K562 (cell line): ENCODE measurements around the gene ELF1. TPM values are rescaled to one million over a fixed set of nuclear protein-coding genes. Genes with fewer than 3 reads are reported as not detected.

Experiments used
- ATAC-seq: fragments of 200-7000 bp; cut with Tn5 transposase; 3 replicates; pipeline ENCODE4 v1.9.1; 2020; ENCODE audit warnings: moderate library complexity
- BruUV-seq: library from RNA; stranded (reverse); fragments of 400-500 nt; replicated peaks from 2 replicates; lab custom pipeline; 2021; lab: Mats Ljungman, UMichigan
- CTCF ChIA-PET: fragments of 300-600 bp; formaldehyde crosslinking; extraction: SDS; loops from one replicate; lab custom pipeline; 2021; ENCODE audit warnings: low intra/inter-chr PET ratio; lab: Yijun Ruan, JAX
- POLR2A ChIA-PET: fragments of 300-600, 350-650 bp; sonication (Branson Sonifier 250); formaldehyde crosslinking; extraction: SDS; loops from one replicate; lab custom pipeline; 2021; ENCODE audit warnings: antibody characterized with exemption, inconsistent platforms; lab: Yijun Ruan, JAX
- DNase-seq, 4 experiments: peaks; one replicate each; pipeline versions ENCODE4 v3.0.0 to v3.0.0-alpha.2; 2011 to 2018; ENCODE audit warnings: low spot score in 3 of 4, mixed read lengths in 3 of 4; ENCODE audit errors: extremely low read depth in 1 of 4
- FAIRE-seq: peaks from 2 replicates; lab custom pipeline; 2011; peaks lifted over from hg19 to GRCh38; lab: Jason Lieb, UNC
- H2AFZ ChIP-seq: 2 replicates; pipeline ENCODE4 v1.6.0; 2011; ENCODE audit warnings: low read depth, low read length, control low read depth, inconsistent platforms
- H3K27ac ChIP-seq: fragments of 200-600 bp; 3 replicates; pipeline ENCODE4 v1.8.0; 2011; ENCODE audit warnings: low read depth, mild to moderate bottlenecking, control low read depth, inconsistent platforms, low read length, moderate library complexity, mixed read lengths; ENCODE audit errors: extremely low read depth
- H3K27me3 ChIP-seq, 2 experiments: fragments of 300-600 bp in 1 of 2; 2 replicates in 1 of 2; 3 replicates in 1 of 2; pipeline versions ENCODE4 v1.6.0 to v1.8.0; 2011; ENCODE audit warnings: inconsistent platforms in 2 of 2, low read length in 2 of 2, mild to moderate bottlenecking in 1 of 2, mixed read lengths in 1 of 2, moderate library complexity in 1 of 2; ENCODE audit not compliant: control insufficient read depth in 2 of 2, insufficient read depth in 2 of 2
- H3K36me3 ChIP-seq: fragments of 300-600 bp; 3 replicates; pipeline ENCODE4 v1.8.0; 2011; ENCODE audit warnings: mild to moderate bottlenecking, low read length, inconsistent platforms; ENCODE audit not compliant: control insufficient read depth, insufficient read depth
- H3K4me1 ChIP-seq, 2 experiments: fragments of 200-600 bp in 1 of 2; replicated peaks in 1 of 2; 2 replicates in 1 of 2; 3 replicates in 1 of 2; pipeline versions ENCODE4 v1.5.1 to v1.8.0; 2011; ENCODE audit warnings: inconsistent platforms in 2 of 2, low read length in 2 of 2, mild to moderate bottlenecking in 1 of 2, mixed read lengths in 1 of 2, moderate library complexity in 1 of 2; ENCODE audit not compliant: control insufficient read depth in 2 of 2, insufficient read depth in 2 of 2
- H3K4me2 ChIP-seq: 2 replicates; pipeline ENCODE4 v1.6.1; 2011; ENCODE audit warnings: low read length, control low read depth, inconsistent platforms, mixed read lengths; ENCODE audit not compliant: insufficient read depth
- H3K4me3 ChIP-seq: fragments of 200-600 bp; sonication (generic), shearing (Covaris generic); 2 replicates; pipeline ENCODE4 v1.5.1; 2016; ENCODE audit warnings: control low read depth, inconsistent platforms
- H3K79me2 ChIP-seq: fragments of 200-600 bp; 3 replicates; pipeline ENCODE4 v1.8.0; 2011; ENCODE audit warnings: low read length, inconsistent platforms; ENCODE audit not compliant: control insufficient read depth, insufficient read depth
- H3K9ac ChIP-seq, 2 experiments: 2 replicates each; pipeline versions ENCODE4 v1.6.0 to v1.6.1; 2011; ENCODE audit warnings: low read depth in 2 of 2, low read length in 2 of 2, control low read depth in 1 of 2, inconsistent platforms in 1 of 2, mild to moderate bottlenecking in 1 of 2, mixed read lengths in 1 of 2; ENCODE audit not compliant: insufficient read depth in 1 of 2
- H3K9me1 ChIP-seq: one replicate; pipeline ENCODE4 v1.6.0; 2011; ENCODE audit warnings: inconsistent platforms, mild to moderate bottlenecking, low read length, moderate library complexity; ENCODE audit not compliant: control insufficient read depth, insufficient read depth
- H3K9me3 ChIP-seq: replicated peaks from 2 replicates; pipeline ENCODE4 v1.5.1; 2011; ENCODE audit warnings: low read depth, low read length, inconsistent platforms; ENCODE audit not compliant: control insufficient read depth, insufficient read depth
- H4K20me1 ChIP-seq: replicated peaks from 2 replicates; pipeline ENCODE4 v1.6.1; 2011; ENCODE audit warnings: low read length, inconsistent platforms, mixed read lengths; ENCODE audit not compliant: control insufficient read depth, insufficient read depth
- CCAR2 ChIP-seq: fragments of 200-400 bp; formaldehyde crosslinking; IDR thresholded peaks from 2 replicates; pipeline ENCODE4 v1.6.1; 2017; ENCODE audit warnings: mild to moderate bottlenecking, low read depth, low read length
- DIDO1 ChIP-seq: fragments of 450-650 bp; IDR thresholded peaks from 2 replicates; pipeline ENCODE4 v1.6.1; 2016; ENCODE audit warnings: low read depth, missing biosample characterization, missing genetic modification characterization
- MAFK ChIP-seq: IDR thresholded peaks from 2 replicates; pipeline ENCODE4 v1.6.1; 2011; ENCODE audit warnings: low read length, improper control_type of control experiment
- SNIP1 ChIP-seq: fragments of 450-650 bp; IDR thresholded peaks from 2 replicates; pipeline ENCODE4 v1.7.1; 2017; ENCODE audit warnings: low read depth, mild to moderate bottlenecking
- TCFL5 ChIP-seq: fragments of 250-450 bp; sonication (Bioruptor Pico); conservative IDR thresholded peaks from 2 replicates; pipeline ENCODE4 v1.6.1; 2021; ENCODE audit warnings: mild to moderate bottlenecking, moderate library complexity, matching md5 sums
- ZNF134 ChIP-seq: fragments of 250-450 bp; sonication (Bioruptor Pico); conservative IDR thresholded peaks from 2 replicates; pipeline ENCODE4 v1.4.0; 2020
- WGBS: fragments of 100-300 bp; shearing (Covaris generic); methylation state at CpG from one replicate; pipeline ENCODE4 v1.1.6; 2016; ENCODE audit warnings: low coverage, mixed read lengths; ENCODE audit not compliant: insufficient coverage; ENCODE audit errors: missing lambda C conversion rate; 5-methylcytosine and 5-hydroxymethylcytosine counted together
- in situ Hi-C: fragments of 300-500 bp; cut with MboI; formaldehyde crosslinking; loops from 4 replicates; pipeline ENCODE4 v1.15.0; 2018; ENCODE audit warnings: inconsistent platforms, mixed read lengths
- intact Hi-C: fragments of 100-400 bp; cut with micrococcal nuclease; formaldehyde crosslinking; loops from 2 replicates; pipeline ENCODE4 v1.14.2; 2022
- polyA plus RNA-seq, 8 experiments: library from polyadenylated mRNA; depleted of rRNA in 4 of 8; stranded (reverse) in 5 of 8; unstranded in 3 of 8; fragments of >200 nt; fragmentation: Nextera tagmentation in 2 of 8; fragmentation: Illumina TruSeq in 1 of 8; extraction: Ambion mirVana in 2 of 8; extraction: Trizol in 1 of 8; gene quantifications; 2 replicates each; pipeline versions ENCODE4 v1.2.1 to v1.2.3, GENCODE V29; 2011 to 2014; ENCODE audit warnings: inconsistent platforms in 1 of 8, missing spikeins in 1 of 8
- total RNA-seq, 7 experiments: library from RNA; depleted of rRNA in 6 of 7; stranded (reverse); fragments of >200 nt in 6 of 7; fragmentation: Illumina TruSeq in 2 of 7; extraction: Trizol in 2 of 7; gene quantifications; 2 replicates each; pipeline versions ENCODE4 v1.2.1 to v1.2.3, GENCODE V29; 2011 to 2021; ENCODE audit warnings: low replicate concordance in 1 of 7
- TF ChIP-seq, protein P1 (sequence below): fragments of 250-450 bp; sonication (Bioruptor Pico); IDR thresholded peaks from 2 replicates; pipeline ENCODE4 v1.8.0; 2022; ENCODE audit warnings: inconsistent platforms

ELF1 gene
- total and polyA plus RNA-seq, 9 of the 15 experiments (the other 6 are each of a cell fraction or from before 2014, with no cell fraction given), result 24.7 to 54.4 (median 33.4) TPM

DNA sequence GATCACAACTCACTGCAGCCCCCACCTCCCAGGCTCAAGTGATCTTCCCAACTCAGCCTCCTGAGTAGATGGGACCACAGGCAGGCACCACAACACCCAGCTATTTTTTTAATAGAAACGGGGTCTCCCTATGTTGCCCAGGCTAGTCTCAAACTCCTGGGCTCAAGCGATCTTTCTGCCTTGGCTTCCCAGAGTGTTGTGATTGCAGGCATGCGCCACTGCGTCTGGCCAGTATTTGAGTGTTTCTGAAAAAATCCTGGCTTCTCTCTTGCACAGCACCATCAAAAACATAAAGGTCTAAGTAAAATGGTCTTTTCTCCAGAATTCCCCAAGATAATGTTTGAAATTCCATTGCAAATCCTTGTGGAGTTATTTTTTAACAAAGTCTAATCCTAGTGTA, 47.8 kb downstream of the ELF1 start:
- no peak overlapping the region for H2AFZ ChIP-seq
- H3K79me2 ChIP-seq, result peaks cover 100% of the 10 kb centered on the region
- no peak overlapping the region for H3K4me3 ChIP-seq
- in situ Hi-C loops, result no loop called here
- intact Hi-C loops, result no loop called here
- H3K9me3 ChIP-seq, result no peaks in the 10 kb centered on the region
- peaks cover 16% of the 10 kb centered on the region; the same call in 1 of the 2 replicates for H4K20me1 ChIP-seq
- H3K9me1 ChIP-seq, result no peaks in the 10 kb centered on the region
- no peak overlapping the region for H3K9ac ChIP-seq
- H3K4me1 ChIP-seq, result peaks cover 0 to 15% of the 10 kb centered on the region in 2 experiments; a peak in 3 of 5 replicates
- no peaks in the 10 kb centered on the region for H3K27me3 ChIP-seq
- FAIRE-seq (no peak), DNase-seq (no peak), ATAC-seq (no peak)
- H3K27ac ChIP-seq, result no peak overlapping the region
- no peak overlapping the region for H3K4me2 ChIP-seq
- WGBS, result 81% methylated on average over 4 of the region's 4 CpGs
- no peak for TF ChIP-seq CCAR2
- no peak for TF ChIP-seq SNIP1
- no peak for TF ChIP-seq DIDO1 (tag)
- TF ChIP-seq TCFL5, result no peak
- TF ChIP-seq, protein P1, sequence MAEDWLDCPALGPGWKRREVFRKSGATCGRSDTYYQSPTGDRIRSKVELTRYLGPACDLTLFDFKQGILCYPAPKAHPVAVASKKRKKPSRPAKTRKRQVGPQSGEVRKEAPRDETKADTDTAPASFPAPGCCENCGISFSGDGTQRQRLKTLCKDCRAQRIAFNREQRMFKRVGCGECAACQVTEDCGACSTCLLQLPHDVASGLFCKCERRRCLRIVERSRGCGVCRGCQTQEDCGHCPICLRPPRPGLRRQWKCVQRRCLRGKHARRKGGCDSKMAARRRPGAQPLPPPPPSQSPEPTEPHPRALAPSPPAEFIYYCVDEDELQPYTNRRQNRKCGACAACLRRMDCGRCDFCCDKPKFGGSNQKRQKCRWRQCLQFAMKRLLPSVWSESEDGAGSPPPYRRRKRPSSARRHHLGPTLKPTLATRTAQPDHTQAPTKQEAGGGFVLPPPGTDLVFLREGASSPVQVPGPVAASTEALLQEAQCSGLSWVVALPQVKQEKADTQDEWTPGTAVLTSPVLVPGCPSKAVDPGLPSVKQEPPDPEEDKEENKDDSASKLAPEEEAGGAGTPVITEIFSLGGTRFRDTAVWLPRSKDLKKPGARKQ (CRISPR knock-in tag), result no peak
- TF ChIP-seq MAFK, result no peak
- no peak for TF ChIP-seq ZNF134 (CRISPR knock-in tag)
- H3K36me3 ChIP-seq, result peaks cover 15% of the 10 kb centered on the region; the same call in 2 of the 3 replicates
- ChIA-PET CTCF (no interaction called here), POLR2A (interaction anchor here (1.5 kb wide), 1 partner anchor 12 kb away, joined by 3 read pairs; no protein-coding TSS in a partner anchor)
- no TSS peak for BruUV-seq
